ENCODE results near the gene PTPN14.
A peak's percentile ranks its signal among the peaks of the same experiment; 100 is the strongest.

Gene PTPN14

GRCh38 chr1:214427871-214428277 lies 123.5 kb downstream of the PTPN14 start:
- DNase-seq (ENCODE audit: low read depth), result peak; percentile 100

DNA sequence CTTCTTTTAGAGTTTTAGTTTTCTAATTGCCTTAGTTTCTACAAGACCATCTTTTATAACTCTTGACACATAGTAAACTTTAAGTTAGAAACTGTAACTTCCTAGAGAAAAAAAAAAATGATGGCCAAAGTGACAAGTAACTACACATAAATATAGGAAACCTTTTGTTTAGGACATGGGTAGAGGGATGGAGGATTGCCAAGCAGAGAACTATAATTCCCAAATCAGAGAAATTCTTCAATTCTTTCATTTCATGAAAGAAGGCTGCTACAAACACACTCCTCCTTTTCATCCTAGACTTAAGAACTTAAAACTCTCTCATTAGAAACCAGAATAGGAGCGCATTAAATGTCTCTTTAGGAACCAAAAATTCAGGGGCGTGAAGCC lies 125.0 kb downstream of the PTPN14 start:
- no peak for DNase-seq (ENCODE audit: low read depth)

DNA sequence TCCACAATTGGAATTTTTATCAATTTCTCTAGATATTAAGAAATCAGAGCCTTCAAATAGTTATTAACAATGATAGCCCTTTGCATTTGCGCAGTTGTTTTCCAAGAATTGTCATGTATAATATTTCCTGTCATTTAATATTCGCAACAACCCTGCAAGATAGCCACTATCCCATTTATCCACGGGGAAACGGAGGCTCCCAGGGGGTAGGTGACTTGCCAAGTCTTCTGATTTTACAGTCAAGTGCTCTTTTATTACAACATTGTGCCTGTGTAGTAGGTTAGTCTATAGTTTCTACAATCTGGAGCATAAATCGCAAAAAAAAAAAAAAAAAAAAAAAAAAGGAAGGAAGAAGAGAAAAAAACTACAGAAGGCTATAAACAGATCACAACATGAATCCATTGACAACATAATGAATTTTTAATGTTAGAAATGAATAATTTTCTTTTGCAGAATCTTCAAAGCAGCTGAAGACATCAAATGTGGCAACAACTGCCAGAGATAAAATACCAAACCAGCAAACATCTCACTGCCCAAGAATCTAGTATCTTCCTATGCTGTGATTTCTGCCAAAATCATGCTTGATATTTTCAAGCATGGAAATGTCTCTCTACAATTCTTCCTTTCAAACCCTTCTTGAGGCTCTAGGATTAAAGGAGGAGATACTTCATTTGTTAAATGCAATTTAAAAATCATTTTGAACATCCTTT lies 125.5 kb downstream of the PTPN14 start:
- no peak for DNase-seq (ENCODE audit: low read depth)

DNA sequence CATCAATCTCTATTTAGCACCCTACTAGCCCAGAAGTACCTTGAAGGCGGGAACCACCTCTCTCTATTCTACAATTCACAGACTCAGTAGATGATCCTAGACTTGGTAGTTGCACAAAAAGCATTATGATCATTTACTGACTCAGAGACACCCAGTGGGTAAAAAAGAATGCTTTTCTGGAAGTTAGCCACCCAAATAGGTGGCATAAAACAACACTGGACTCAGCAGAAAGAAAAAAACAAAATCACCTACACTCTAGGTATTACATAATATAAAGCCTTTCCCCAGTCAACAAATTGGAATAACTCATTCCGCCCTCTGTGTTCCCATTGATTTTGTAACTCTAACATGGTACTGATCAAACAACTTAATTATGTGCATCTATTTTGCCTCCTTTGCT lies 126.3 kb downstream of the PTPN14 start:
- peak; percentile 41 for DNase-seq (ENCODE audit: low read depth)

GRCh38 chr1:214423045-214423444 lies 128.4 kb downstream of the PTPN14 start:
- no peak for DNase-seq (ENCODE audit: low read depth)

GRCh38 chr1:214422137-214422671 lies 129.2 kb downstream of the PTPN14 start:
- DNase-seq (ENCODE audit: low read depth), result peak; percentile 93

GRCh38 chr1:214420833-214421232 lies 130.6 kb downstream of the PTPN14 start:
- no peak for DNase-seq (ENCODE audit: low read depth)

- no peak for DNase-seq (ENCODE audit: low read depth)
Observed at GRCh38 chr1:214420341-214420740, 131.1 kb downstream of the PTPN14 start.

GRCh38 chr1:214419650-214420049 lies 131.8 kb downstream of the PTPN14 start:
- no peak for DNase-seq (ENCODE audit: low read depth)

DNA sequence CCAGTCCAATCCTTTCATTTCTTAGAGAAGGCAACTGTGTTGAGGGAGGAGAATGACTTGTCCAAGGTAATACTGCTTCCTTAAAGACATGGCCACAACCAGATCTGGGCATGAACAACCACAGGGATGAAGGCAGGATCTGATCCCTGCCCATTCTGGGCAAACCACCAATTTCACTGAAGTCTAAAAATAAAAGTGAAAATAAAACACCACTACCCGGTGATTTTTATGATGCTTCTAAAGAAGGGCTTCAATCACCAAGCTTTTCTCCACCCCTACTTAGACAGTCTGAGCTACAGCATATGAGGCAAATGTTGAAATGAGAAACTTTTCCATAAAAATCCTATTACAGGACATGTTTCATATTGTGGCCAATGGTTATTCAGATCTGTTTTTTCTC lies 133.0 kb downstream of the PTPN14 start:
- no peak for DNase-seq (ENCODE audit: low read depth)

DNA sequence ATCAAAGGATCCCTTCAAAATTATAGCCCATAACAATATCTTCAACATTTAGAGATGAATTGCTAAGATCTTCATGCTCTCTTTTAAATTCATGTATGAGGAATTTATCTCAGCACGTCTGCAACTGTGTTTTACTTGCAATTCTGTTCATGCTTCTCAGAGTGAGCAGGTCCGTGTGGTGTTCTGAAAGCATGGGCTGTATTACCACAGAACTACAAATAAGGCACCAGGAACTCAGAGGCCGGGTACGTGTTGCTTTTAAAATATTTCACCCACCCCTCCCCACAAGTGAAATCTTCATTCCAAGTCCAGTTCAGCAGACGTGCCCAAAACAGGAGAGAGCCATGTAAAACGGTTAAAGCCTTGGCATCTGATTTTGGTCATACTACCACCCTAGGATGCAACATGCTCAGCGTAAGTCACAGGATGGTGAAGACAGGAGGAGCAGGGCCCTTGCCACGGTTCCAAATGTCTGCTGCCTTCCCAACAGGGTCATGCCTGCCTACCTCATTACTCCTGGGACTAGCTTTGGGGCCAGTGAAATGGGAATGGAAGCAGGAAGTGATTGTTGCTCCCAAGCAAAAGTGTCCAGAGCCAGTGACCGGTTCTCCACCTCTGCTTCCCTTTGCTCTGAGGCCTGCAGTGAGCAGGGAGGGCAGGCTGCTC lies 133.7 kb downstream of the PTPN14 start:
- DNase-seq (ENCODE audit: low read depth), result no peak

GRCh38 chr1:214416858-214417257 lies 134.5 kb downstream of the PTPN14 start:
- DNase-seq (ENCODE audit: low read depth), result no peak

- peak; percentile 76 for DNase-seq (ENCODE audit: low read depth)
Observed at GRCh38 chr1:214416417-214416816, 135.0 kb downstream of the PTPN14 start.

DNA sequence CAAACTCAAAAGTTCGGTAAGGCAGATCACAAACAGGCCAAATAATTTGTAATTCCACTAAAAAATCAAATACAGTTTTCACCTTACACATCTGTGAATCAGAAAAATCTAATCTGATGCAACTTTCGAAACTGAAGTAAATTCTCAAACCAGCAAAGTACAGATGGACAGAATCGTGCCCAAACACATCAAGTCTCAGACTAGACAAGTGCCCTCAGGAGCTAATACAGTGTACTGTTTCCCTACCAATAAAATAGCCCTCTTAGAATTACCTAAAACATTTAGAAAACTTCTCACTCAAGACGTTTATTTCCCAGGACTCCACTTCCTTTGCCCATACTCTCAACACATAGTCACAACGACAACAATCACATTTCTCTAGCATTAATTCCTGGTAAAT lies 136.3 kb downstream of the PTPN14 start:
- no peak for DNase-seq (ENCODE audit: low read depth)

- no peak for DNase-seq (ENCODE audit: low read depth)
Observed at GRCh38 chr1:214414691-214415090, 136.7 kb downstream of the PTPN14 start.

DNA sequence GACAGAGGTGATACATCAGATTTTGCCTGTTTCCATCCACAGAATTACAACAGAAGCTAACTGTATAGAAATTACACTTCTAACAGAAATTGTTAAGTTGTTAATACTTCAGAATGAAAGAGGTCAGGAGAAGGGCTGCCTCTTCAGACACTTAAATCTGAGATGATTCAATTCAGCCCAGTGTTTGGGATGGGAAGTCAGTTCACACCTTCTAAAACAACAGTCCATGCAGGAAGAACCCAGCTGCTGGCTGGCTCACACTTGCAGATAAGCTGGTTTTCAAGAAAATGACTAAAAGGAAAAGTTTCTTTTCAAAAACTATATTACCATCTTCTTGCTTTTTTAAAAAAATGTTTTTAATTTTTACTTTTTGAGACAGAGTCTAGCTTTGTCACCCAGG lies 138.1 kb downstream of the PTPN14 start:
- no peak for DNase-seq (ENCODE audit: low read depth)

DNA sequence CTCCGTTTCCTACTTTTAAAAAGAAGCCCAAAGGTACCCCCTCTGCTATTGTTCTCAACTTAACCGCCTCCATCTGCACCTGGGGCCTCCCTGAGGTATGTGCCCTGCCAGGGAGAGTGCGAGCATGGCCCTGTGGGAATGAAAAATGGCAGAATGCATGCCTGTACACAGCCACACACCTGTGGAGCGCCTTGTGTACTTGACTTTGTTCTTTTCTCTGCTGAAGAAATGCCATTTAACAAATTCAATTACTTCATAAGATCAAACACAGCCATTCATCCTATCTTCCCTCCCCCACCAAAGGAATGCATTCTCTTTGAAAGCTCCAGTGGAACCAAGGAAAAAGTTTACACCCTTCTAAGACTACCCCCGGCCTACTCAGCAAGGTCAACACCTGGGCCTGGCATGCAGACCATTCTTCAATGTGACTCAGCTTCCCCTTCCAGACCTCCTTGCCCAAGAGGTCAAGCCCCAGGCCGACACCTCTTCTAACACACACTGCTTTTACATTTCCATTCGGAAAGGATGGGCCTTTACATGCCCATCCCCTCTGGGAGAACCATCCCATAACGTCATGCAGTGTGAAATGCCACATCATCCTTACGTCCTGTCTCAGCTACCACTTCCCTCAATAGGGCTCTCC lies 146.7 kb downstream of the PTPN14 start:
- peak; percentile 91 for DNase-seq (ENCODE audit: low read depth)

DNA sequence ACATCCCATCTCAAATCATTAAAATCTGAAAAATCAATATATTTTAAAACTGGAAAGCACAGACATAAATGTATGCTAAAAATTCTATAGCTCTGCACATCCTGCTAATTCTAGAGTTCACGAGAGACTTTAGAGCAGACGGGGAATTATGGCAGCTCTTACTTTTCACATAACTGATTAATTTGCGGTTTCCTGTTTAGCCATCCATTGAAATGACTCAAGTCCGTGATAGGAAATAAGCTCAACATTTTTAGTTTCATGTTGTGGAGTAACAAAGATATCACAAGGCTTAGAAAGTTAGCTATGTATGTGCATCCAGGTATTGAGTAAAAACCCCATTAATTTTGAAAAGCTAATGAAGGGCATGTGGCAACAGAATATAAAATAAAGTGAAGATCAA lies 147.2 kb downstream of the PTPN14 start:
- peak; percentile 93 for DNase-seq (ENCODE audit: low read depth)

DNA sequence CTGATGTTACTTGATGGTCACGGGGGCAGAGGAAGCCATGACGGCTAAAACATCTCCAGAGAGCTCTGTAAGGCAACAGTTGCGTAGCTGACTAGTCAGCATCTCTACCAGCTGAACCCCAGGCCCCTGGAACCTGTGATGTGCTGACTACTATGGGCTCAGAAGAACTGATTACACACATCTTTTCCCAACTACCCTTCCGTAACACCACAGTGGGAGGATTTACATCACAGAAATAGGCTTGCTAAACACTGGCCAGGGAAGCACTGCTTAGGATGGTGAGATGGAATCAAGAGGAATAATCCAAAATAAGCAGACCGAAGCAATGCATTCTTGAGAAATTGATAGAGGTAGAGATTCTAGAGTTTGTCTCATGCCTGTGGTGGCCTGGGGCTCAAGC lies 148.0 kb downstream of the PTPN14 start:
- DNase-seq (ENCODE audit: low read depth), result no peak

- DNase-seq (ENCODE audit: low read depth), result peak; percentile 60
Observed at GRCh38 chr1:214402613-214403083, 148.8 kb downstream of the PTPN14 start.

- no peak for DNase-seq (ENCODE audit: low read depth)
Observed at GRCh38 chr1:214401666-214402065, 149.7 kb downstream of the PTPN14 start.

DNA sequence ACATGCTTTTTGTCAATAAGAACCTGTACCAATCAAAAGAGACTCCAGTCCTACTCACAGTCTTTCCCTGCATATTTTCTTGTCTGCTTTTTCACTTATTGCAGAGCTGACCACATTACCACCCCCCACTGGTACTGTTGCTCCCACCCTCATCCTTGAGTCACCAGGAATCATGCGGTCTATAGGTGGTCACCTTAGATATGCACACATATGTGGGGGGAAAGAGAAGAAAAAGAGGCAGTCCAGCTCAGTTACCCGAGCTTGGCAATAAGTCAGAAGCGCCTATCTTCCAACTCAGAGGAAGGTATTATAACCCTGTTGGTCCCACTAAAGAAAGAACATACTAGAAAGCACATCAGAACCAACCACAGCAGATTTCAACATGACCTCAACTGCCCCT lies 151.3 kb downstream of the PTPN14 start:
- peak; percentile 84 for DNase-seq (ENCODE audit: low read depth)

DNA sequence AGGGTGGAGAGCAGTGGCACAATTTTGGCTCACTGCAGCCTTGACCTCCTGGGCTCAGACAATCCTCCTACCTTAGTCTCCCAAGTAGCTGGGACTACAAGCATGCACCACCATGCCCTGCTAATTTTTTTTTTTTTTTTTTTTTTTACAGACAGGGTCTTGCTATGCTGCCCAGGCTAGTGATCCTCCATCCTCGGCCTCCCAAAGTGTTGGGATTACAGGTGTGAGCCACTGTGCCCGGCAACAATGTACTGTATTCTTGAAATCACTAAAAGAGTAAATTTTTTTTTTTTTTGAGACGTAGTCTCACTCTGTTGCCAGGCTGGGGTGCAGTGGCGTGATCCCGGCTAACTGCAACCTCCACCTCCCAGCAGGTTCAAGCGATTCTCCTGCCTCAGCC lies 152.9 kb downstream of the PTPN14 start:
- no peak for DNase-seq (ENCODE audit: low read depth)

Measured in ELR (cell line).